ES-I3 (cell line): Measurements from ENCODE around the gene ZNHIT6.

ENCODE experiments used
- H3K36me3 ChIP-seq: 2 replicates; pipeline ENCODE4 v1.6.1; 2013; ENCODE audit warnings: mild to moderate bottlenecking, low read length, control low read depth, moderate library complexity; ENCODE audit not compliant: insufficient read depth
- H3K4me1 ChIP-seq: 2 replicates; pipeline ENCODE4 v1.6.1; 2013; ENCODE audit warnings: mild to moderate bottlenecking, control low read depth, low read length; ENCODE audit not compliant: insufficient read depth
- H3K9ac ChIP-seq: 2 replicates; pipeline ENCODE4 v1.6.1; 2013; ENCODE audit warnings: low read depth, mild to moderate bottlenecking, low read length, moderate library complexity
- H3K9me3 ChIP-seq: 2 replicates; pipeline ENCODE4 v1.6.1; 2013; ENCODE audit warnings: mild to moderate bottlenecking, low read length, moderate library complexity; ENCODE audit not compliant: control insufficient read depth, insufficient read depth

Gene ZNHIT6

GRCh38 chr1:85623061-85623471 lies 85.2 kb downstream of the ZNHIT6 start:
- H3K9me3 ChIP-seq = peaks cover 22% of the 10 kb centered on the region

GRCh38 chr1:85621430-85621829 lies 86.8 kb downstream of the ZNHIT6 start:
- no peak overlapping the region for H3K9ac ChIP-seq
- H3K9me3 ChIP-seq = peaks cover 18% of the 10 kb centered on the region; the same call in 1 of the 2 replicates
- H3K36me3 ChIP-seq = no peaks in the 10 kb centered on the region; the same call in 1 of the 2 replicates
- H3K4me1 ChIP-seq = no peaks in the 10 kb centered on the region; the same call in 1 of the 2 replicates

More at GRCh38 chr1:85623061-85623471, 85.2 kb downstream of the ZNHIT6 start:
- Histone ChIP-seq H3K9ac (no peak overlapping the region), H3K4me1 (peaks cover 4% of the 10 kb centered on the region; the same call in 1 of the 2 replicates), H3K36me3 (no peaks in the 10 kb centered on the region; the same call in 1 of the 2 replicates)

- peaks cover 11% of the 10 kb centered on the region; the same call in 1 of the 2 replicates for H3K9me3 ChIP-seq
- H3K36me3 ChIP-seq = no peaks in the 10 kb centered on the region; the same call in 1 of the 2 replicates
- H3K9ac ChIP-seq = no peak overlapping the region
- peaks cover 7% of the 10 kb centered on the region; the same call in 1 of the 2 replicates for H3K4me1 ChIP-seq
These were observed 90.6 kb downstream of the ZNHIT6 start for GRCh38 chr1:85617633-85618100.

- Histone ChIP-seq H3K9me3 (0 out of 2 replicates have a peak, but pooled peaks cover 3% of the 10 kb centered on the region), H3K4me1 (peaks cover 16% of the 10 kb centered on the region; the same call in 1 of the 2 replicates), H3K9ac (no peak overlapping the region)
These were observed 91.5 kb downstream of the ZNHIT6 start for GRCh38 chr1:85616736-85617135.

GRCh38 chr1:85616364-85616705 lies 91.9 kb downstream of the ZNHIT6 start:
- H3K9me3 ChIP-seq = 0 out of 2 replicates have a peak, but pooled peaks cover under 1% of the 10 kb centered on the region
- H3K9ac ChIP-seq = no peak overlapping the region
- peaks cover 20% of the 10 kb centered on the region; the same call in 1 of the 2 replicates for H3K4me1 ChIP-seq
- no peaks in the 10 kb centered on the region for H3K36me3 ChIP-seq

More at GRCh38 chr1:85616736-85617135, 91.5 kb downstream of the ZNHIT6 start:
- no peaks in the 10 kb centered on the region for H3K36me3 ChIP-seq

- Histone ChIP-seq H3K9me3 (no peaks in the 10 kb centered on the region), H3K9ac (no peak overlapping the region), H3K36me3 (no peaks in the 10 kb centered on the region; the same call in 1 of the 2 replicates), H3K4me1 (peaks cover 20% of the 10 kb centered on the region; the same call in 1 of the 2 replicates)
These were observed 92.5 kb downstream of the ZNHIT6 start for GRCh38 chr1:85615586-85616363.

- H3K9ac ChIP-seq = no peak overlapping the region
- no peaks in the 10 kb centered on the region for H3K9me3 ChIP-seq
- H3K4me1 ChIP-seq = peaks cover 31% of the 10 kb centered on the region
- H3K36me3 ChIP-seq = no peaks in the 10 kb centered on the region; the same call in 1 of the 2 replicates
These were observed 95.4 kb downstream of the ZNHIT6 start for GRCh38 chr1:85612704-85613361.

GRCh38 chr1:85611856-85612255 lies 96.4 kb downstream of the ZNHIT6 start:
- Histone ChIP-seq H3K9ac (no peak overlapping the region), H3K36me3 (no peaks in the 10 kb centered on the region; the same call in 1 of the 2 replicates), H3K4me1 (peaks cover 37% of the 10 kb centered on the region)

GRCh38 chr1:85611425-85611824 lies 96.8 kb downstream of the ZNHIT6 start:
- no peaks in the 10 kb centered on the region; the same call in 1 of the 2 replicates for H3K36me3 ChIP-seq
- peaks cover 41% of the 10 kb centered on the region for H3K4me1 ChIP-seq
- H3K9ac ChIP-seq = no peak overlapping the region
- H3K9me3 ChIP-seq = no peaks in the 10 kb centered on the region

More at GRCh38 chr1:85611856-85612255, 96.4 kb downstream of the ZNHIT6 start:
- H3K9me3 ChIP-seq = no peaks in the 10 kb centered on the region

- Histone ChIP-seq H3K9ac (no peak overlapping the region), H3K36me3 (no peaks in the 10 kb centered on the region; the same call in 1 of the 2 replicates), H3K9me3 (no peaks in the 10 kb centered on the region), H3K4me1 (peaks cover 51% of the 10 kb centered on the region)
These were observed 98.3 kb downstream of the ZNHIT6 start for GRCh38 chr1:85609976-85610375.

GRCh38 chr1:85608851-85609250 lies 99.4 kb downstream of the ZNHIT6 start:
- Histone ChIP-seq H3K4me1 (peaks cover 51% of the 10 kb centered on the region), H3K9me3 (no peaks in the 10 kb centered on the region)

GRCh38 chr1:85607921-85608265 lies 100.3 kb downstream of the ZNHIT6 start:
- Histone ChIP-seq H3K4me1 (peaks cover 48% of the 10 kb centered on the region), H3K36me3 (no peaks in the 10 kb centered on the region; the same call in 1 of the 2 replicates), H3K9me3 (no peaks in the 10 kb centered on the region), H3K9ac (peak overlapping the region; percentile 9; the same call in 1 of the 2 replicates)

More at GRCh38 chr1:85608851-85609250, 99.4 kb downstream of the ZNHIT6 start:
- Histone ChIP-seq H3K9ac (no peak overlapping the region), H3K36me3 (no peaks in the 10 kb centered on the region; the same call in 1 of the 2 replicates)

GRCh38 chr1:85607126-85607920 lies 100.9 kb downstream of the ZNHIT6 start:
- H3K36me3 ChIP-seq = no peaks in the 10 kb centered on the region; the same call in 1 of the 2 replicates
- peak overlapping the region; percentile 9; the same call in 1 of the 2 replicates for H3K9ac ChIP-seq
- no peaks in the 10 kb centered on the region for H3K9me3 ChIP-seq
- H3K4me1 ChIP-seq = peaks cover 44% of the 10 kb centered on the region

GRCh38 chr1:85606414-85606800 lies 101.8 kb downstream of the ZNHIT6 start:
- no peaks in the 10 kb centered on the region for H3K9me3 ChIP-seq
- H3K9ac ChIP-seq = no peak overlapping the region
- peaks cover 35% of the 10 kb centered on the region for H3K4me1 ChIP-seq
- H3K36me3 ChIP-seq = no peaks in the 10 kb centered on the region; the same call in 1 of the 2 replicates
